Erythroblast (primary cell): ENCODE measurements around the gene CACNA1C.

Experiments
- GATA1 ChIP-seq: IDR thresholded peaks from 2 replicates; pipeline ENCODE4 v1.6.1; 2011; ENCODE audit warnings: low read depth, mild to moderate bottlenecking, control low read depth, low read length, moderate library complexity
- POLR2A ChIP-seq: IDR thresholded peaks from 2 replicates; pipeline ENCODE4 v1.6.1; 2011; ENCODE audit warnings: mild to moderate bottlenecking, low read length

- no peak for TF ChIP-seq POLR2A
- TF ChIP-seq GATA1, result no peak
Observed at GRCh38 chr12:2222691-2223090, 169.9 kb downstream of the CACNA1C start.
